Measurements from ENCODE around the gene FOXN4.

Gene FOXN4

DNA sequence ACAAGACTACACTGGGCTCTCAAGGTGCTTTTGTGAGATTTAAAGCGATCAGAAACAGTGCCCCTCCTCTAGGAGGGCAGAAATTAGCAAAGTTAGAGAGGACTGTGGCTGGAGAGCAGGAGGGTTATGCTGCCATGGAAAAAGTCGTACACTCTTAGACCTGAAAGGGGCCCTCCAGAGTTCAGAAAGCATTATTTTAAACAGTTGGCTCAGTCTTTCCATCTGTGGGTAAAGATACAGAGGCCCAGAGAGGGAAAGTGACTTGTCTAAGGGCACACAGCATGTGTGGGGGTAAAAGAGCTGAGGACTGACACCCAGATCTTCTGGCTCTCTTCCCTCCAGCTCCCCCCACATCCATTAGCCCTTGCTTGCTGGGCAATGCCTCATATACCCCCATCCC is 47.1 kb downstream of the FOXN4 start:
- Histone ChIP-seq H3F3A (ENCODE audit: insufficient read depth, low read length) (no peaks in the 10 kb centered on the region), H3K36me3 (ENCODE audit: insufficient read depth, low read length) (no peaks in the 10 kb centered on the region), H2AFZ (ENCODE audit: low read length) (no peak overlapping the region), H3K79me2 (ENCODE audit: insufficient read depth, low read length) (no peaks in the 10 kb centered on the region), H3K27ac (ENCODE audit: low read depth, low read length, poor library complexity, severe bottlenecking) (no peak overlapping the region), H3K9ac (ENCODE audit: low read length) (no peak overlapping the region), H3K4me2 (ENCODE audit: low read length) (no peak overlapping the region), H3K4me3 (ENCODE audit: low read depth, low read length, poor library complexity, severe bottlenecking) (no peak overlapping the region), H3K4me1 (ENCODE audit: insufficient read depth, low read length, severe bottlenecking) (no peaks in the 10 kb centered on the region), H4K20me1 (ENCODE audit: insufficient read depth, low read length) (no peaks in the 10 kb centered on the region), H3K9me2 (ENCODE audit: low read depth, low read length) (no peaks in the 10 kb centered on the region), H3K27me3 (ENCODE audit: insufficient read depth, low read length) (no peaks in the 10 kb centered on the region), H3K9me3 (ENCODE audit: low read length) (no peaks in the 10 kb centered on the region)
- TF ChIP-seq, protein P1, sequence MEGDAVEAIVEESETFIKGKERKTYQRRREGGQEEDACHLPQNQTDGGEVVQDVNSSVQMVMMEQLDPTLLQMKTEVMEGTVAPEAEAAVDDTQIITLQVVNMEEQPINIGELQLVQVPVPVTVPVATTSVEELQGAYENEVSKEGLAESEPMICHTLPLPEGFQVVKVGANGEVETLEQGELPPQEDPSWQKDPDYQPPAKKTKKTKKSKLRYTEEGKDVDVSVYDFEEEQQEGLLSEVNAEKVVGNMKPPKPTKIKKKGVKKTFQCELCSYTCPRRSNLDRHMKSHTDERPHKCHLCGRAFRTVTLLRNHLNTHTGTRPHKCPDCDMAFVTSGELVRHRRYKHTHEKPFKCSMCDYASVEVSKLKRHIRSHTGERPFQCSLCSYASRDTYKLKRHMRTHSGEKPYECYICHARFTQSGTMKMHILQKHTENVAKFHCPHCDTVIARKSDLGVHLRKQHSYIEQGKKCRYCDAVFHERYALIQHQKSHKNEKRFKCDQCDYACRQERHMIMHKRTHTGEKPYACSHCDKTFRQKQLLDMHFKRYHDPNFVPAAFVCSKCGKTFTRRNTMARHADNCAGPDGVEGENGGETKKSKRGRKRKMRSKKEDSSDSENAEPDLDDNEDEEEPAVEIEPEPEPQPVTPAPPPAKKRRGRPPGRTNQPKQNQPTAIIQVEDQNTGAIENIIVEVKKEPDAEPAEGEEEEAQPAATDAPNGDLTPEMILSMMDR (IDR thresholded peaks at IDR 0.05; ENCODE audit: low read length): no peak
- TF ChIP-seq EZH2 (IDR thresholded peaks at IDR 0.05; ENCODE audit: borderline replicate concordance, low read length): no peak

DNA sequence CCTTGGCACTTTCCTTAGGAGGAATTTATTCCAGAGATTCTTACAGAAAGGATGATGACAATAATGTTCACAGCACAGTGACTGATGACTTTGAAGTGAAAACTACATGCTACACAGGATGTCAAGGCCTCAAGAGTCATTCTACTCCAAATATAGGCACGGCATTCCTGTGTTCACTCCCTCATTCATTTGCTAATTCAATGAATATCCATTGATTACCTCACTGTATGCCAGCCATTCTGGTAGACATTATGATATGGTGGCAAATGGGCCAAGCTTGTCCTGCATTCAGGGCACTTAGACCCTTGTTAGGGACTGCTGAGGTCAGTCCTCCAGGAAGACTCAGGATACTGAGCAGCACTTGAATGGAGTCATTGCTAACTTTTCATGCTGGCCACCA is 48.0 kb downstream of the FOXN4 start:
- Histone ChIP-seq H3K4me1 (ENCODE audit: insufficient read depth, low read length, severe bottlenecking) (no peaks in the 10 kb centered on the region), H3K9ac (ENCODE audit: low read length) (no peak overlapping the region), H2AFZ (ENCODE audit: low read length) (no peak overlapping the region), H4K20me1 (ENCODE audit: insufficient read depth, low read length) (no peaks in the 10 kb centered on the region), H3K9me2 (ENCODE audit: low read depth, low read length) (no peaks in the 10 kb centered on the region), H3K79me2 (ENCODE audit: insufficient read depth, low read length) (no peaks in the 10 kb centered on the region), H3K4me3 (ENCODE audit: low read depth, low read length, poor library complexity, severe bottlenecking) (no peak overlapping the region), H3K27me3 (ENCODE audit: insufficient read depth, low read length) (no peaks in the 10 kb centered on the region), H3K36me3 (ENCODE audit: insufficient read depth, low read length) (no peaks in the 10 kb centered on the region), H3K4me2 (ENCODE audit: low read length) (no peak overlapping the region), H3K9me3 (ENCODE audit: low read length) (no peaks in the 10 kb centered on the region), H3F3A (ENCODE audit: insufficient read depth, low read length) (no peaks in the 10 kb centered on the region), H3K27ac (ENCODE audit: low read depth, low read length, poor library complexity, severe bottlenecking) (no peak overlapping the region)
- TF ChIP-seq, protein P1 (IDR thresholded peaks at IDR 0.05; ENCODE audit: low read length): no peak
- TF ChIP-seq EZH2 (IDR thresholded peaks at IDR 0.05; ENCODE audit: borderline replicate concordance, low read length): no peak

DNA sequence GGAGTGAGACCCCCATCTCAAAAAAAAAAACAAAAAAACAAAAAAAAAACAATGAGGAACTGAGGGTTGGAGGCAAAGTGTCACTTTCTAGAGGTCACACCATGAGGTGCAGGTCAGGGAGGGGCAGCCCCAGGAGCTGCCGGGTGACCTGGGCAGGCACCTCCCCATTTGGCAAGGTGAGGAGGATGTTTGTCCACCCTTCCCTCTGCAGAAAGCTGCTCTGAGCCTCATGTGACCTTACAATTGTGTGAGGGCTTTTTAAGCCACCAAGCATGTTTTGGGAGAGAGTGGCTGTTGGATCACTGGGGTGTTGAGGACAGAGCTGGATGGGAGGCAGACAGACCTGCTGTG is 49.6 kb downstream of the FOXN4 start:
- no peak for TF ChIP-seq EZH2 (IDR thresholded peaks at IDR 0.05; ENCODE audit: borderline replicate concordance, low read length)
- TF ChIP-seq, protein P1 (IDR thresholded peaks at IDR 0.05; ENCODE audit: low read length): no peak
- H3K4me2 ChIP-seq (ENCODE audit: low read length): no peak overlapping the region
- H3K79me2 ChIP-seq (ENCODE audit: insufficient read depth, low read length): no peaks in the 10 kb centered on the region
- H2AFZ ChIP-seq (ENCODE audit: low read length): no peak overlapping the region
- H3K4me3 ChIP-seq (ENCODE audit: low read depth, low read length, poor library complexity, severe bottlenecking): no peak overlapping the region
- no peaks in the 10 kb centered on the region for H3F3A ChIP-seq (ENCODE audit: insufficient read depth, low read length)
- no peaks in the 10 kb centered on the region for H3K36me3 ChIP-seq (ENCODE audit: insufficient read depth, low read length)
- H3K27ac ChIP-seq (ENCODE audit: low read depth, low read length, poor library complexity, severe bottlenecking): no peak overlapping the region
- H4K20me1 ChIP-seq (ENCODE audit: insufficient read depth, low read length): no peaks in the 10 kb centered on the region
- no peaks in the 10 kb centered on the region for H3K9me2 ChIP-seq (ENCODE audit: low read depth, low read length)
- no peaks in the 10 kb centered on the region for H3K27me3 ChIP-seq (ENCODE audit: insufficient read depth, low read length)
- H3K9ac ChIP-seq (ENCODE audit: low read length): no peak overlapping the region
- no peaks in the 10 kb centered on the region for H3K4me1 ChIP-seq (ENCODE audit: insufficient read depth, low read length, severe bottlenecking)
- no peaks in the 10 kb centered on the region for H3K9me3 ChIP-seq (ENCODE audit: low read length)

Data from OCI-LY1 (cell line).